Activated CD4-positive, CD25-positive, alpha-beta regulatory T cell (primary cell): ENCODE results near the gene VSIG2.
"Not testable (repeated sequence)": the region's sequence is repeated elsewhere in the genome, so short reads cannot be mapped to it uniquely, and the experiment has no call there.

Source experiments
- DNase-seq, 4 experiments: peaks; one replicate each; lab custom pipeline; 2025; lab: John Stamatoyannopoulos, UW

VSIG2 gene, protein sequence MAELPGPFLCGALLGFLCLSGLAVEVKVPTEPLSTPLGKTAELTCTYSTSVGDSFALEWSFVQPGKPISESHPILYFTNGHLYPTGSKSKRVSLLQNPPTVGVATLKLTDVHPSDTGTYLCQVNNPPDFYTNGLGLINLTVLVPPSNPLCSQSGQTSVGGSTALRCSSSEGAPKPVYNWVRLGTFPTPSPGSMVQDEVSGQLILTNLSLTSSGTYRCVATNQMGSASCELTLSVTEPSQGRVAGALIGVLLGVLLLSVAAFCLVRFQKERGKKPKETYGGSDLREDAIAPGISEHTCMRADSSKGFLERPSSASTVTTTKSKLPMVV

DNA sequence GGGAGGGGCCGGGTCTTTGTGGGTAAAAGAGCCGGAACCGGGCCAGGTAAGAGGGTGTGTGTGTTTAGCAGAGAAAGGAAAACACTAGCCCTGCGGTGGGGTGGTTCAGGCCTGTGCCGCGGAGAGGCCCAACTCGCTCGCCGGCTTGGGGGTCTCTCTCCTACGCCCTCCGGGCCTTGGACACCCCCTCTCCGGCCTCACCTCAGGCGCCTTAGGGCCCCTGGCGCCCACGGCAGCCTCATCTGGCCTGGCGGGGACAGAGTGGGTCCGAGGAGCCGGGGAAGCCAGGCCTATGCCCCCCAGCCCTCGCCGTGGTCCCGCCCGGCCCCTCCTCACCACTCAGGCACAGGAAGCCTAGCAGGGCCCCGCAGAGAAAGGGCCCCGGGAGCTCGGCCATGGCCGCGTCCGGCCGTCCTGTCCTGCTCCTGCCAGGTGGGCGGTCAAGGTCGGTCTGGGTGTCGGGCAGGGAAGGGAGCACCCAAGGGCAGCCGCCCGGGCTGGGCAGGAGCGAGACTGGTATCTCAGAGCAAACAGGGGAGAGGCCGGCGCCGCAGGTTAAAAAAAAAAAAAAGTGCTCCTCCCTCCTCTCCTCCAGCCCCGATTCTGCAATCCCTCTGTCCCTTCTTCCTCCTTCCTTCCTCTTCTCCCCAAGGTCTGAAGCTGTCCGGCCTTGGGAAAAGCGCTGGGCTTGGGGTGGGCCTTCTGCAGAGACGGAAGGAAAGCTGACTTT, at the start of gene VSIG2:
TSS of gene VSIG2 (minus strand) at position 515 of the 730 bp plus-strand sequence. CDS start at position 397, 118 bp downstream.
- DNase-seq = no peak

DNA sequence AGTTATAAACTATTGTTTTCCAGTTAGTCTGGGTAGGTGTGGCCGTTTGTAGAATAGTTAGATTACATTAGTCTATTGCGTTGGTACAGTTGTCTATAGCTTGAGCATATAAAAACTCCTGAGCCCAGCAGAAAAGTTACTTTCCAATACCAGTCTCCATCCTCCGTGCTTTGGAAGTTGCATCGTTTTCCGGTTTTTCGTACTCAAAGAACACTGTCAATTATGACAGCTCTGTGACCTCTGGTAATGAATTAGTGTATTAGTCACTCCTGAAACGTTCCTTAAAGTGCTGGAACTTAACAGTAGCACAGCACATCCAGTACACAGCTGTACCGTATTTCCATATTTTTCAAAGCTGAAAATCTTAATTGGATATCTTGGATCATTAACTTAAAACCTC, 49.0 kb upstream of the VSIG2 start:
- DNase-seq = no peak

DNA sequence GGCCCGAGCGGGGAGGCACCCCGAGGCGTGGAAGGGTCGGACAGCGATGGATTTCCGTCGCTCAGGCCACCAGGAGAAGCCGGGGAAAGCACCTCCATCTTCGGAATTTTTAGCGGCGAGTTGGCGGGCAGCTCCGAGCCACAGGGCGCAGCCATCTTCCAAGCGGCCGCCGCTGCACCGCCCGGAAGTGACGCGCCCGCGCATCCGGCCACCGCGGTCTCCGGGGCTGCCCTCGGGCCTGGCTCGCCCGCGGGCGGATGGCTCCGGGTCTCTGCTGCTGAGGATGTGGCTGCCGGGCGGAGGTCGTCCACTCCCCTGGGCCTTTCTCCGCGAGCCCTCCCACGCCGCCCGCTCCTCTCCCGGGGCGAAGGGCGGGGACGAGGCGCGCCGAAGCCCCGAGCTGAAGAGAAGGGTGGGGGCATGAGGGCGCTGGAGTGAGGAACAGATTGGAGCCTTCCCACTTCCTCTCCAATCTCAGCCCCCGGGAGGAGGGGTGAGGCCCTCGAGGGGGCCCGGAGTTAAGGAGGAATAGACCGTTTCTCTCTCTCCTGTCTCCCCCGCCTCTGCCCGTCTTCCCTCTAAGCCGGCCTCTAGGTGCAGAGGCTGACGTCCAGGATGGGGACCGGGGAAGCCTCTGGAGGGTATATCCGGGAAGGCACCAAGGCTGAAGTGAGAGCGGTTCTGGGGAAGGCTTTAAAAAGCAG, 48.3 kb upstream of the VSIG2 start, which contains the start of gene MSANTD2:
TSS of gene MSANTD2 (minus strand) at position 181 of the 704 bp plus-strand sequence. CDS start at position 155, 26 bp downstream.
- DNase-seq = peak; percentile 49 to 76 (median 62)

DNA sequence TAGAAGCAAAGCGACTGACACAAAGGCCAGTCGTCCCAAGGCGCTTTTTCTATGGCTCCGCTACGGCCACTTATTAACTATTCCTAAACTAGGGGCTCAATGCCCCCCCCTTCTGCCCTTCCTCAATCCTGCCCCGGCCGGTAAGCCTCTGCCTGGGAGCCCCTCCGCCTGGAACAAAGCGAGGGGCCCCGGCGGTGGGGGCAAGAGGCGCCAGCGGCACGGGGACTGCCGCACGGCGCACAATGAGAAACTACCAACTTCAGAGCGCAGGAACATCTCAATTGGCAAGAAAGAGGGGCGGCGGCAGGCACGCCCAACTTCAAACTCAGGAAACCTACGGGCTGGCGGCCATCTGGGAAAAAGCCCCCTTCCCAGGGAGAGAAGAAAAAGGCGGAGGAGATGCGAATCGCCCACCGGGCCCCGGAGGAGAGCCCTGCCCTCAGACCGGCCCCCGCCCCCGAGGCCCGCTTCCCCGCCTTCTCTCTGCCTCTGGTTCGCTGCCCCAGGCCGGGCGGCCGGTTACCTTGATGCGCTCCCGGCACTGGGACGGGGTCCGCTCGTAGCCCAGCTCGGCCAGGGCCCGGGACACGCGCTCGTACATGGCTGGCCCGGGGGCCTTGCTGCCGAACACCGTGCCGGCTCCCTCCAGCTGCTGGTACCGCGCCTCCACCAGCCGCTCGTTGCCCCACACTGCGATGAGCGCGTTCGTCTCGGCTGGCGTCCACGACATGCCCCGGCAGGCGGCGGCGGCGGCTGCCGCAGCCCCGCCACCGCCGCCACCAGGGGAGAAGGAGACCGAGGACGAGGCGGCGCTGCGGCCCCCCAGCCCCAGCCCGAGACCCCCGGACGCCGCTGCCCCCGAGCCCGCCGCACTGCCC, 47.5 kb upstream of the VSIG2 start:
- peak in 3 of 4 experiments; percentile 8 to 23 (median 18) for DNase-seq

DNA sequence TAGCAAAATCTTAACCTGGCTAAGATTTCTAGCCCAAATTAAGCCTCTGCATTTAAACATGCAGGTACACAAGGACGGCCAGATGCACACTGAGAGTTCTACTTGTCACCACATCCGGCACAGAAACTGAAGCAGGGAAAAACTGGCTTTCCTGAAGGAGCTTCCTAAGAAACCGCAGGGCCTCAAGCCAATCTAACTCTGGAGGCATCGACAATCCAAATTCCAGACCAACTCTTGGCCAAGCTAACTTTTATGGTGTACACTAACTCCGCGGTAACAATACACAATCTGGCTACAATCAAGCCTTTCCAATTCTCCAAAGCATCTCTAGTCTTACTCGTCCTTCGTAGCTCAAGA, 46.9 kb upstream of the VSIG2 start:
- no peak for DNase-seq

DNA sequence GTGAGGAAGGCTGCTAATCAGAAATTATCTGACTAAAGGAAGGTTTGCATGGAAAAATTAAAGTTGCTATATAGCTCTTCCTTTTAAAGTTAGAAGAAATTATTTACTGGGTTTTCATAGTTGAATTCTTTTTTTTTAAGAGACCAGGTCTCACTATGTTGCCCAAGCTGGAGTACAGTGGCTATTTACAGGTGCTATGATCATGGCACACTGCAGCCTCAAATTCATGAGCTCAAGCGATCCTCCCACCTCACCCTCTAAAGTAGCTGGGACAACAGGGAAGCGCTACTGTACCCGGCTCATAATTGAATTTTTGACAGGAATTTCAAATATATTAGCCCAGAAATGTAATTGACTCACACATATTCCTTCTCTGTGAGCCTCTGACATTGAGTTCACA, 44.3 kb upstream of the VSIG2 start:
- DNase-seq = no peak

DNA sequence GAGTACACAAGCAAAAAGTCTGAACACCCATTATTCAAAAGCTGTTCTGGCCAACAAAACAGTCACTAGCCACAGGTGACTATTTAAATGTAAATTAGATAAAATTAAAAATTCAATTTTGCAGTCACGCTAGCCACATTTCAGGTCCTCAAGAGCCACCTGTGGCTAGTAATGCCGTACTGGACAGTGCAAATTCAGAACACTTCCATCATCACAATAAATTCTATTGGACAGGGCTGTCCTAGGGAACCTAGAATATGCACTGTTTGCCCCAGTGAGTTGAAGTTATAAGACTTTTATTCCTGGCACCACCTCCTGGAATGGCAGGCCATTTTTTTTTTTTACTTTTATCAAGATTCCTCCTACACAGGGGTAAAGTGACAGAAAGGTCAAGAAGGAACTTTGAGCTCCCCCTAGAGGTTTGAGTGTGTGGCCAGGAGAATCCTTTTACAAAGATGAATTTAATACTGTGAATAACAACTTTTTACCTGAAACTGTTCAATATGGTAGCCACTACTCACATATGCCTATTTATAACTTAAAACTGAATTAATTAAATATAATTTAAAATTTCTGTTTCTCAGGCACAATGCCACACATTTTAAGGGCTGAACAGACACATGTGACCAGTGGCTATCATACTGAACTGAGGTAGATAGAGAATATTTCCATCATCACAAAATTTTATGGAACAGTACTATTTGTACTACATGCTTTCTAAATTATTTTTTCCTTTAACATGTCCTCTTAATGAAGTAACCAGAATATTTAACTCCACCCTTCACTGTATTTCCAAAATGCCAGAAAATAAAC, 41.6 kb upstream of the VSIG2 start:
- no peak for DNase-seq

DNA sequence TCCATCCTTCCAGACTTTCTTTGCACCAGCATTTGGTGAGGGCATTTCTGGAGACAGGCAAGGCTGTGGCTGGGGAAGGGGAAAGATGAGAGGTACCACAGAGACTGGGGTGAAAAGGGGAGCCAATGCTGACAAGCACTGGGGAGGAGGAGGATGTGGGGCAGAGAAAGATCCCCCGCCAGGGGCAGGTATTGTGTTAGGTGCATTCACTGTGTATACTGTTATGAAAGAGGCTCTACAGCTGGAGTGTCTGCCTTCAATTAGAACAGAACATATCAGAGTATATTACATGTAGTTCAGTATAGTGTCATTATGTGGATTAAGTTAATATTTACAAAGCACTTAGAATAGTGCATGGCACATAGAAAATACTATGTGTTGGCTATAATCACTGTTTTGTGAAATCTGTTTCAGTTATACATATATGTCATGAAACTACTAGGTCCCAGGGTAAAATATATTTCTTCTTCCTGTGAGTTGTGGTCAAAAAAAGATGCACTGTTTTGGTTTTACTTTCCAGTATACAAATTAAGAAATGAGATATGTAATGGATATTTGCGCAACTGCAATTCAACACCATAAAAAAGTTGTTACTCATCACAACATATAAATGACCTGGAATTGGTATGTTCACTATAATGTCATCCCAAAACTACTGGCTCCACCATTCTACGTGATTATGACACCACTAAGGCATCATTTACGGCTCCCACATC, 39.7 kb upstream of the VSIG2 start:
- DNase-seq = no peak

DNA sequence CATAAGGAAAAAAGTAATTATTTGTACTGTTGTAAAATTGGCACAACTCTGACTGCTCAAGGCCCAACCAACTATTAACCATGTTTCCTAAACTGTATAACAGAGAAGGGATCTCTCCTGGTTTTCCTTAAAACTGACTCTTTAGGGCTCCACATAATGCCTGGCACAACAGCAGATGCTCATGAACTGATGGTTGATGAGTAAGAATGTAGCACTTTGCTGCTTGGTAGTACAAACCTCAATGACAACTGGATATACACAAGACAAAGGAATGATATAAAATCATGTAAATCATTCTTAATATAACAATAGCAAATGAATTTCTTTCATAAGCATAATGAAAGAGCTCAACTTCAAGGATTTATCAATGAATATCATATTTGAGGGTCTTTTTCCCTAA, 36.5 kb upstream of the VSIG2 start:
- DNase-seq = no peak

DNA sequence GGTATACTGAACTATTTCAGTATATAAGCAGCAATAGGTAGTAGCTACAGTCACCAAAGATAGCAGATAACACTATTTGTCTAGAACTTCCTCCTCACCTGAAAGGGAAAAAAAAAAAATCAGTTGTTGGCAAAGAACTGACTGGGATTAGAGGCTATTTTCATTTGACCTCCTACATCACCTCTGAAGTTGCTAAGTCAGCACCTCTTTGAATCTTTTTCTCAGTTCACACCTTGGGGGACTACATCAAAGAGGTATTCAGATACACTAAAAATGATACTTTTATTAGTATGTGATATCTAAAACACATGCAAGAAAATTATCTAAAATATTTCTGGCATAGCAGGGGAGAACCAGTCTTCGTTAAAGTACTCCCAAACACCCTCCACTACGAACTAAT, 32.0 kb upstream of the VSIG2 start:
- DNase-seq = no peak

DNA sequence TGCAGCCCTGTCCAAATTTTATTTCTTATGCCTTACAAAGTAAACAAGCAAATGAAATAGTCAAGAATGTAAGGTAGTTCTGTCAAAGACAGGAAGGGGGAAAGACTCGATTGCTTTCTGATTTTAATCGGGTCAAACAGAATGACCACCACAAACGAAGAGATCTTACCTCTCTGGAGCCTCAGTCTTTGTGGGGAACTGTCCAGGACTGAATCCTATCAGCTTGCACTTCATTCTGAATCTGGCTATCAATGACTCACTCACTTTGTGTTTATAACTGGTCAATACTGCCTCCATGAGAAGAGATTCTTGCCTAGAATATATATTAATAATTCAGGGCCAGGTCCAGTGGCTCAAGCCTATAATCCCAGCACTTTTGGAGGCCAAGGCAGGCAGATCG, 30.9 kb upstream of the VSIG2 start:
- DNase-seq = no peak

DNA sequence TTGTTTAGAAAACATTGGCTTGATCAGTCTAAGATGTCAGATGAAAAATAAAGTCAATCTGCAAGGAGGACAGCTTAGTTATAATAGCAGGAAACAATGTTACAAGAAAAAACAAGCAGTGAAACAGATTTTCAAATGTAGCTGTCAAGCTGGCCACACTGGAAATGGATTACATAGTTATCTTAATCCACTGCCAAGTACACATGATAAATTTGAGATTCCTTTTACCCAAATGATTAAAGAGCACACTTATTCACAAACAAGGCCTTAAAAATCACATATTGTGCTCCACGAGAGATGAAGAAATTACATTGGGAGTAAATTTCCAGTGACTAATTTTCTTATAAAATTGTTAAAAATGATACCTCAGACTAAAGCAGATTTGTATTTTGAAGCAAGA, 27.5 kb upstream of the VSIG2 start:
- DNase-seq = no peak

DNA sequence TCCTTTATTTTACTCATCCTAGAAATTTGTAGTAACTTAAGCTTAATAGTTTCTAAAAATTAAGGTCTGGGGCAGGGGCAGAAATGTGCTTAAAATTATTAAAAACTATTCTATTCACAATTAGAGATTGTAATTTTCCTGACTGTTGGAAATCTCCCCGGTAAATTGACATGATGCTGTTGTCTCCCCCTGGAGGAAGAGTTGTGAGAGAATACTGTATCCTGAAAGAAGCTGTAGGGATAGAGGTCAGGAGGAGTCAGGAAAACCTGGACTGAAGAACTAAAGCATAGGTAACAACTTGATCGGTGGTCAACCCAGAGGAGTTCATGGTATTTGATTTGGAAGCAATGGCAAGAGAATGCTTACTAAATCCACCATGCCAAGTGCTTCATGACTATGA, 26.2 kb upstream of the VSIG2 start:
- no peak for DNase-seq

DNA sequence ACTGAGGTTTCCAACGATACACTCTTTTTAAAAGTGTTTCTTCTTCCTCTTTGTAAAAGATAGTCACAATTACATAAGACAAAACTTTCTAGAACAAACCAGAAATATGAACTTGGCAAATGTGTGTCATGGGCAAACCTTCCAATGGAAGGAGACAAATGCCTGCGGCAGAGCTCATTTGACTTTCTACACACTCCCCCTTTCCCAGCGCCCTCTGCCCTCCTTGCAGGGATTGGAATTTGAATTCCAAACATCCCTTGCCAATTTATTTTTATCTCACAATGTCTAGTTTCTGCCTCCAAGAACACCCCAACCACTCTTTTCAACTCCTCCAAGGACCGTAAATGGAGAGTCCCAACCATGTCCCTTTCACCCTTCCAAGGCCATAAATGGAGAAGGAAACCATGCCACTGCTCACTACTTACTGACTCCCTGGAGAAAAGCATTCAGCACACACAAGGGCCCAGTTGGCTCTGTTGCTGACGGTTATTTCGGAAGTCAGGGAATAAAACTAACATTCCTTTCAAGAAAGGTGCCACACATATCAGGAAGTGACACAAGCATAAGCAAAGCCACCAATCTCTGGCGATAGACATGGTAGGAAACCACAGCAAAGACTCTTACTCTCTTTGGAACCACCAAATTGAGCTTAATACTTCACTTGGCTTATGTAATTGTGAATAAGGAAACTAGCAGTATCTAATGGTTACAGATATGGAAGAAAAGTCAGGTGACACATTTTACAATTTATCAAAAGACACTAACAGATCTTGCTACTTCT, 25.0 kb upstream of the VSIG2 start:
- no peak for DNase-seq

DNA sequence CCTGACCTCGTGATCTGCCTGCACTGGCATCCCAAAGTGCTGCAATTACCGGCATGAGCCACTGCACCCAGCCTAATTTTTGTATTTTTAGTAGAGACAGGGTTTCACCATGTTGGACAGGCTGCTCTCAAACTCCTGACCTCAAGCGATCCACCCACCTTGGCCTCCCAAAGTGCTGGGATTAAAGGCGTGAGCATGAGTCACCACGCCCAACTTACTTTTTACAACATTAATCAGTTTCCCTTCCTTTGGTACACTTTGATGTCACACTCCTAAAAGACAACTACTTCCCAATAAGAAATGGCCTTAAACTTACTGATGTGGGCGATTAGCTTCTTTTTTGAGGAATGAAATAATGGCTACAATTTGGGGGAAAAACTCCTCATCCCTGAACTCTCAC, 18.9 kb upstream of the VSIG2 start:
- not testable (repeated sequence) for DNase-seq

DNA sequence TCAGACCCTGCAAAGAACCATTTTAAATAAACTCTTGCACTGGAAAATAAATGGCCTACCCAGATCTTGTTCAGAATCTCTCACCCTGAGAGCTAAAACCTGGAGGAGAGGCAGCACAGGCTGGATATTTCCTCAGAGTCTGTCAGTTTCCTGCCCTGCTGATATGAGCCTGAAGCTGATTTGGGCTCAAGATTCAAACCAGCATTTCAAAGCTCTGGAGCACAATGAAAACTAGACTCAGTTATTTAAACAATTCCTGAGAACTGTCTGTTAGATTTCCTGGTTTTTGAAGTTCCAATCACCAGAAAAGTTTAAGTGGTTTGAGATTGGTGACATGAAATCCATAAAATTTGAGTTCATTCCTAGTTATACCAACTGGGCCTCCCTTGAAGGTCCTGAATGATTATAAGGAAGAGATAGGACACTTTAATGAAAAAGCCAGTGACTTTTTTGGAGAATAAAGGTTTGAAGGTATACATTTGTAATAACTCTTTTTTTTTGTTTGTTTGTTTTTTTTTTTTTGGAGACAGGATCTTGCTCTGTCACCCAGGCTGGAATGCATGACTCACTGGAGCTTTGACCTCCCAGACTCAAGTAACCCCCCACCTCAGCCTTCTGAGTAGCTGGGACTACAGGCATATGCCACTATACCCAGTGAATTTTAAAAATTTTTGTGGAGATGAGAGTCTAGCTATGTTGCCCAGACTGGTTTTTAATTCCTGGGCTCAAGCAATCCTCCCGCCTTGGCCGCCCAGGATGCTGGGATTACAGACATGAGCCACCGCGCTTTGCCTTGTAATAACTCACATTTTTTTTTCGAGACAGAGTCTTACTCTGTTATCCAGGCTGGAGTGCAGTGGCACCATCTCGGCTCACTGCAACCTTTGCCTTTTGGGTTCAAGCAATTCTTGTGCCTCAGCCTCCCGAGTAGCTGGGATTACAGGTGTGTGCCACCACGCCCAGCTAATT, 18.0 kb upstream of the VSIG2 start:
- DNase-seq = no peak

DNA sequence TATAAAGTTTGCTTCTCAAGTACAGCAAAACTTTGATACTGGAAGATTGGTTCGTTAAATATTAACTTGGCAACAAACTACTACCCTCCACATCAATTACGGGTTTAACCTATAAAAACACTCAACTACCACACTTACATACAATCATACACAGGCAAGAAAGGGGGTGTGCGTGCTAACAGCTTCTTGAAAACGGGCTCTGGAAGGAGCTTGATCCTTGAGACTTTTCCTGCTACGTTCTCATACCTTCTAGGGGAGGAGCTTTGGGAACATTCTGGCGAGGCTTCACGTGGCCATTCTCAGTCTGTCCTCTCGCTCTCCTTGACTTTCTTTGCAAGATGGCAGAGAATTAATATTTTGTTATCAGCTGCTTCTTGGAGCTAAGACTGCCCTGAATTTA, 16.9 kb upstream of the VSIG2 start:
- DNase-seq = no peak

DNA sequence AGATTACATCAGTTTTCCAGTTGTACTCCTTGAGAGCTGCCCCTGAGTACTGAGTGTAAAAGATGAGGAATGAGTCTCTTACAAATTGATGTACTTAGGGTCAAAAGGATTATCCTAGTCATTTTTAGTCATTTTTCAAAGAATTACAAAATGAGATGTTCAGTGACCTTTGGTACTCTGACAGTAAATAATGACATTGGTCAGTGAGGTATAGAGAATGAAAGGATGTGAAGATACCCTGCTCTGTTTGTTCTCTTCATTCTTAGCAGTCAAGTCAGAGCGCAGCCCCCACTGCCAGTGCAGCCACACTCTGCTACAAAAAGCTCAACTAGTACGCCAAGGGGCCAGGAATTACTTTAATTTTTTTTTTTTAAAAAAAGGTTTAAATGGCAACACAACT, 14.1 kb upstream of the VSIG2 start:
- DNase-seq = no peak
